OCI-LY7 (cell line): ENCODE measurements around the gene CCDC91. TPM values are rescaled to one million over a fixed set of nuclear protein-coding genes. Genes with fewer than 3 reads are reported as not detected.

Source experiments
- BruUV-seq: library from RNA; stranded (reverse); fragments of 400-500 nt; replicated peaks from 2 replicates; lab custom pipeline; 2021; lab: Mats Ljungman, UMichigan
- CTCF ChIA-PET: fragments of 300-600 bp; sonication (Branson Sonifier 250); formaldehyde crosslinking; loops from one replicate; lab custom pipeline; 2022; ENCODE audit warnings: antibody characterized with exemption; ENCODE audit not compliant: unreplicated experiment; lab: Charles Lee
- POLR2A ChIA-PET: fragments of 300-600 bp; sonication (Branson Sonifier 250); formaldehyde crosslinking; loops from one replicate; lab custom pipeline; 2022; ENCODE audit warnings: antibody characterized with exemption; lab: Charles Lee
- DNase-seq: peaks from one replicate; pipeline ENCODE4 v3.0.0-alpha.2; 2015; ENCODE audit warnings: low spot score
- H2AFZ ChIP-seq: fragments of 200-600 bp; sonication (generic), shearing (Covaris generic); 2 replicates; pipeline ENCODE4 v1.6.1; 2014; ENCODE audit warnings: mild to moderate bottlenecking, antibody characterized with exemption, low read length, moderate library complexity
- H3K27ac ChIP-seq: fragments of 200-600 bp; sonication (generic); 2 replicates; pipeline ENCODE4 v1.5.1; 2014; ENCODE audit warnings: mixed run types, low read depth, mild to moderate bottlenecking, moderate library complexity, low read length, inconsistent platforms; ENCODE audit not compliant: poor library complexity, severe bottlenecking
- H3K36me3 ChIP-seq: fragments of 200-600 bp; sonication (generic); 2 replicates; pipeline ENCODE4 v1.6.1; 2014; ENCODE audit warnings: mild to moderate bottlenecking, antibody characterized with exemption, low read length, moderate library complexity, mixed read lengths; ENCODE audit not compliant: insufficient read depth
- H3K4me1 ChIP-seq: fragments of 200-600 bp; sonication (generic); 2 replicates; pipeline ENCODE4 v1.5.1; 2014; ENCODE audit warnings: mild to moderate bottlenecking, low read length; ENCODE audit not compliant: insufficient read depth, poor library complexity, severe bottlenecking
- H3K4me2 ChIP-seq: fragments of 200-600 bp; sonication (generic); 2 replicates; pipeline ENCODE4 v1.6.1; 2014; ENCODE audit warnings: mild to moderate bottlenecking, low read length
- H3K4me3 ChIP-seq: fragments of 200-600 bp; sonication (generic); 2 replicates; pipeline ENCODE4 v1.5.1; 2014; ENCODE audit warnings: mild to moderate bottlenecking, low read depth, low read length; ENCODE audit not compliant: poor library complexity, severe bottlenecking
- H3K79me2 ChIP-seq: fragments of 200-600 bp; sonication (generic); 2 replicates; pipeline ENCODE4 v1.6.1; 2016; ENCODE audit warnings: low read depth, mild to moderate bottlenecking, low read length, moderate library complexity, mixed read lengths; ENCODE audit not compliant: insufficient read depth
- H3K9me2 ChIP-seq: fragments of 200-600 bp; sonication (generic); 2 replicates; pipeline ENCODE4 v1.6.1; 2016; ENCODE audit warnings: mild to moderate bottlenecking, low read length, mixed read lengths; ENCODE audit not compliant: insufficient read depth
- H3K9me3 ChIP-seq: fragments of 200-600 bp; sonication (generic); 2 replicates; pipeline ENCODE4 v1.6.1; 2014; ENCODE audit warnings: mild to moderate bottlenecking, mixed run types, low read length, mixed read lengths
- H4K20me1 ChIP-seq: fragments of 200-600 bp; sonication (generic); 2 replicates; pipeline ENCODE4 v1.6.1; 2014; ENCODE audit warnings: mild to moderate bottlenecking, antibody characterized with exemption, low read length, moderate library complexity, mixed read lengths; ENCODE audit not compliant: insufficient read depth
- CTCF ChIP-seq: fragments of 200-600 bp; sonication (generic); conservative IDR thresholded peaks from 2 replicates; pipeline ENCODE4 v1.5.1; 2014; ENCODE audit warnings: mild to moderate bottlenecking, antibody characterized with exemption, low read length, moderate library complexity, mixed read lengths
- EZH2phosphoT487 ChIP-seq: fragments of 200-600 bp; sonication (generic); IDR thresholded peaks from 2 replicates; pipeline ENCODE4 v1.6.1; 2018; ENCODE audit warnings: low read depth, borderline replicate concordance, mild to moderate bottlenecking, mixed run types, antibody characterized with exemption, low read length, moderate library complexity, mixed read lengths
- intact Hi-C: fragments of 100-400 bp; cut with micrococcal nuclease; formaldehyde crosslinking; loops from one replicate; pipeline ENCODE4 v1.10.0; 2022; ENCODE audit not compliant: unreplicated experiment
- total RNA-seq, 2 experiments: library from RNA; depleted of rRNA in 1 of 2; stranded (reverse); fragments of >200 nt in 1 of 2; shearing (Covaris generic) in 1 of 2; gene quantifications; 2 replicates each; pipeline ENCODE4 v1.2.3, GENCODE V29; 2014 to 2022

Gene CCDC91
- total RNA-seq, 2 experiments from 2014 or later = 15.8 to 23.8 TPM

GRCh38 chr12:28543021-28543890 is 353.0 kb downstream of the CCDC91 start:
- DNase-seq = no peak
- no peak overlapping the region for H3K4me2 ChIP-seq
- intact Hi-C loops = no loop called here
- no peaks in the 10 kb centered on the region for H3K36me3 ChIP-seq
- no peaks in the 10 kb centered on the region for H4K20me1 ChIP-seq
- H3K4me3 ChIP-seq = no peak overlapping the region
- H3K4me1 ChIP-seq = no peaks in the 10 kb centered on the region
- no peak overlapping the region for H3K27ac ChIP-seq
- no peaks in the 10 kb centered on the region; the same call in 1 of the 2 replicates for H3K9me3 ChIP-seq
- H3K79me2 ChIP-seq = no peaks in the 10 kb centered on the region
- TF ChIP-seq EZH2phosphoT487 (no peak), CTCF (no peak)
- H3K9me2 ChIP-seq = no peaks in the 10 kb centered on the region
- H2AFZ ChIP-seq = no peak overlapping the region
- no TSS peak for BruUV-seq
- CTCF ChIA-PET = no interaction called here
- POLR2A ChIA-PET = interaction anchor here (0.5 to 0.6 kb wide), 2 partner anchors 72 to 412 kb away, joined by 3 read pairs; no protein-coding TSS in a partner anchor

GRCh38 chr12:28550757-28551704 is 360.8 kb downstream of the CCDC91 start:
- POLR2A ChIA-PET = no interaction called here
- no peaks in the 10 kb centered on the region for H3K4me1 ChIP-seq
- no TSS peak for BruUV-seq
- H2AFZ ChIP-seq = no peak overlapping the region
- CTCF ChIA-PET = no interaction called here
- DNase-seq = no peak
- no peak overlapping the region for H3K4me2 ChIP-seq
- no peak overlapping the region for H3K27ac ChIP-seq
- H3K4me3 ChIP-seq = no peak overlapping the region
- H3K9me3 ChIP-seq = no peaks in the 10 kb centered on the region
- no peaks in the 10 kb centered on the region for H4K20me1 ChIP-seq
- intact Hi-C loops = no loop called here
- TF ChIP-seq CTCF (no peak), EZH2phosphoT487 (no peak)
- H3K79me2 ChIP-seq = no peaks in the 10 kb centered on the region
- no peaks in the 10 kb centered on the region for H3K36me3 ChIP-seq
- H3K9me2 ChIP-seq = no peaks in the 10 kb centered on the region
